Neuronal stem cell (in vitro differentiated cells): ENCODE measurements around the gene PCSK5.

ENCODE experiments used
- DNase-seq: peaks from one replicate; pipeline ENCODE4 v3.0.0-alpha.2; 2013; ENCODE audit warnings: low spot score
- H2AFZ ChIP-seq: one replicate; pipeline ENCODE4 v1.6.1; 2013; ENCODE audit warnings: mild to moderate bottlenecking, low read length, inconsistent platforms
- H2AK5ac ChIP-seq: 2 replicates; pipeline ENCODE4 v1.6.1; 2013; ENCODE audit warnings: low read depth, mild to moderate bottlenecking, inconsistent platforms, low read length, moderate library complexity, mixed read lengths
- H2BK120ac ChIP-seq: 2 replicates; pipeline ENCODE4 v1.6.1; 2013; ENCODE audit warnings: low read depth, mild to moderate bottlenecking, inconsistent platforms, low read length, moderate library complexity, mixed read lengths
- H2BK12ac ChIP-seq: one replicate; pipeline ENCODE4 v1.6.1; 2013; ENCODE audit warnings: low read length, inconsistent platforms
- H2BK15ac ChIP-seq: 2 replicates; pipeline ENCODE4 v1.6.1; 2013; ENCODE audit warnings: mild to moderate bottlenecking, low read length, inconsistent platforms, mixed read lengths
- H2BK5ac ChIP-seq: one replicate; pipeline ENCODE4 v1.6.1; 2013; ENCODE audit warnings: inconsistent platforms, mild to moderate bottlenecking, low read length, moderate library complexity
- H3K14ac ChIP-seq: one replicate; pipeline ENCODE4 v1.6.1; 2013; ENCODE audit warnings: low read length, inconsistent platforms
- H3K18ac ChIP-seq: 2 replicates; pipeline ENCODE4 v1.6.1; 2013; ENCODE audit warnings: low read length, inconsistent platforms
- H3K23ac ChIP-seq: 2 replicates; pipeline ENCODE4 v1.6.1; 2013; ENCODE audit warnings: low read depth, mild to moderate bottlenecking, mixed read lengths, low read length, inconsistent platforms; ENCODE audit not compliant: poor library complexity
- H3K27ac ChIP-seq: replicated peaks from 3 replicates; pipeline ENCODE4 v1.5.1; 2013; ENCODE audit warnings: low read length, inconsistent platforms
- H3K27me3 ChIP-seq, 3 experiments: 2 replicates each; pipeline ENCODE4 v1.6.1; 2013; ENCODE audit warnings: low read length in 3 of 3, mild to moderate bottlenecking in 2 of 3, inconsistent platforms in 1 of 3, low read depth in 1 of 3, mixed read lengths in 1 of 3, moderate library complexity in 1 of 3; ENCODE audit not compliant: control insufficient read depth in 3 of 3, insufficient read depth in 3 of 3
- H3K36me3 ChIP-seq, 2 donors: replicated peaks in 1 of 2; 2 replicates each; pipeline ENCODE4 v1.6.1; 2013; ENCODE audit warnings: low read length in 2 of 2; ENCODE audit not compliant: control insufficient read depth in 2 of 2, insufficient read depth in 2 of 2
- H3K4ac ChIP-seq: 2 replicates; pipeline ENCODE4 v1.6.1; 2013; ENCODE audit warnings: inconsistent platforms, mild to moderate bottlenecking, low read length, moderate library complexity
- H3K4me1 ChIP-seq, 2 donors: 1 replicate in 1 of 2; 2 replicates in 1 of 2; pipeline ENCODE4 v1.6.1; 2013; ENCODE audit warnings: low read length in 2 of 2, low read depth in 1 of 2; ENCODE audit not compliant: control insufficient read depth in 2 of 2, insufficient read depth in 1 of 2
- H3K4me2 ChIP-seq: one replicate; pipeline ENCODE4 v1.6.1; 2013; ENCODE audit warnings: mild to moderate bottlenecking, low read length, inconsistent platforms; ENCODE audit not compliant: insufficient read depth, poor library complexity, severe bottlenecking
- H3K4me3 ChIP-seq, 2 donors: 2 replicates each; pipeline ENCODE4 v1.5.1; 2013; ENCODE audit warnings: low read length in 2 of 2, mild to moderate bottlenecking in 2 of 2, inconsistent platforms in 1 of 2, moderate library complexity in 1 of 2
- H3K79me1 ChIP-seq: one replicate; pipeline ENCODE4 v1.6.1; 2013; ENCODE audit warnings: low read depth, mild to moderate bottlenecking, inconsistent platforms, low read length, moderate library complexity
- H3K9ac ChIP-seq: one replicate; pipeline ENCODE4 v1.6.1; 2013; ENCODE audit warnings: mild to moderate bottlenecking, low read depth, low read length, inconsistent platforms; ENCODE audit not compliant: poor library complexity
- H3K9me3 ChIP-seq, 2 donors: replicated peaks in 1 of 2; 2 replicates each; pipeline versions ENCODE3 to v1.6.1; 2013; ENCODE audit warnings: low read length in 2 of 2, mild to moderate bottlenecking in 2 of 2, inconsistent platforms in 1 of 2, low read depth in 1 of 2, mixed read lengths in 1 of 2, moderate library complexity in 1 of 2; ENCODE audit not compliant: control insufficient read depth in 2 of 2, insufficient read depth in 1 of 2
- H4K8ac ChIP-seq: one replicate; pipeline ENCODE4 v1.6.1; 2013; ENCODE audit warnings: low read depth, mild to moderate bottlenecking, inconsistent platforms, low read length, moderate library complexity
- H4K91ac ChIP-seq: one replicate; pipeline ENCODE4 v1.6.1; 2013; ENCODE audit warnings: low read length, low read depth, mild to moderate bottlenecking, inconsistent platforms; ENCODE audit not compliant: poor library complexity
- WGBS, 2 donors: extraction: QIAGEN DNeasy Blood & Tissue Kit; methylation state at CpG; one replicate each; pipeline ENCODE4 v1.1.7; 2013; ENCODE audit warnings: missing lambda C conversion rate in 2 of 2, mixed read lengths in 1 of 2; ENCODE audit not compliant: insufficient read length in 2 of 2, insufficient replicate concordance in 1 of 2; ENCODE audit errors: extremely low coverage in 2 of 2; 5-methylcytosine and 5-hydroxymethylcytosine counted together

The PCSK5 gene

GRCh38 chr9:76357555-76357954 lies 467.1 kb downstream of the PCSK5 start:
- Histone ChIP-seq H3K4me3 (no peak overlapping the region), H3K4me1 (no peaks in the 10 kb centered on the region), H3K4ac (no peak overlapping the region), H2AFZ (no peak overlapping the region), H3K27ac (no peak overlapping the region), H3K36me3 (no peaks in the 10 kb centered on the region), H4K91ac (no peak overlapping the region), H2BK120ac (no peak overlapping the region), H3K23ac (no peak overlapping the region), H3K14ac (no peak overlapping the region), H3K79me1 (no peaks in the 10 kb centered on the region), H3K9ac (no peak overlapping the region), H3K27me3 (peaks cover 0 to 4% (median 0%) of the 10 kb centered on the region in 3 experiments), H2BK5ac (no peak overlapping the region), H4K8ac (no peak overlapping the region), H2AK5ac (no peak overlapping the region), H2BK15ac (no peak overlapping the region), H2BK12ac (no peak overlapping the region), H3K9me3 (no peaks in the 10 kb centered on the region), H3K18ac (no peak overlapping the region), H3K4me2 (no peak overlapping the region)
- DNase-seq = no peak
- no CpG with 5 or more reads among the region's 1 CpG for WGBS, 2 donors

- no peak overlapping the region for H2AK5ac ChIP-seq
- DNase-seq = no peak
- peak overlapping the region; percentile 9 for H3K14ac ChIP-seq
- H3K4me2 ChIP-seq = no peak overlapping the region
- no peaks in the 10 kb centered on the region for H3K27me3 ChIP-seq
- no peak overlapping the region for H2AFZ ChIP-seq
- no peak overlapping the region for H2BK5ac ChIP-seq
- no peak overlapping the region for H4K91ac ChIP-seq
- no peak overlapping the region for H2BK120ac ChIP-seq
- H3K4me1 ChIP-seq = no peaks in the 10 kb centered on the region
- no peak overlapping the region for H3K23ac ChIP-seq
- no peak overlapping the region for H2BK15ac ChIP-seq
- no peak overlapping the region for H3K4ac ChIP-seq
- no peak overlapping the region for H3K18ac ChIP-seq
- H3K4me3 ChIP-seq = no peak overlapping the region
- H3K36me3 ChIP-seq = no peaks in the 10 kb centered on the region
- no peak overlapping the region for H3K27ac ChIP-seq
- H3K9ac ChIP-seq = no peak overlapping the region
- no peaks in the 10 kb centered on the region for H3K79me1 ChIP-seq
- no peak overlapping the region for H2BK12ac ChIP-seq
- no peak overlapping the region for H4K8ac ChIP-seq
- H3K9me3 ChIP-seq = no peaks in the 10 kb centered on the region
- WGBS, 2 donors = no CpG with 5 or more reads among the region's 10 CpGs
These were observed 468.3 kb downstream of the PCSK5 start for GRCh38 chr9:76358628-76359280.

- Histone ChIP-seq H4K91ac (no peak overlapping the region), H4K8ac (no peak overlapping the region), H3K4me2 (no peak overlapping the region), H2AK5ac (no peak overlapping the region), H3K9ac (no peak overlapping the region), H2AFZ (no peak overlapping the region), H3K23ac (no peak overlapping the region), H3K79me1 (no peaks in the 10 kb centered on the region), H3K27me3 (no peaks in the 10 kb centered on the region), H3K27ac (no peak overlapping the region), H3K9me3 (no peaks in the 10 kb centered on the region), H2BK120ac (no peak overlapping the region), H3K4ac (no peak overlapping the region), H2BK15ac (no peak overlapping the region), H3K14ac (no peak overlapping the region), H3K36me3 (no peaks in the 10 kb centered on the region), H2BK12ac (no peak overlapping the region), H3K18ac (no peak overlapping the region), H3K4me1 (no peaks in the 10 kb centered on the region), H2BK5ac (no peak overlapping the region), H3K4me3 (no peak overlapping the region)
- no CpG with 5 or more reads among the region's 4 CpGs for WGBS, 2 donors
- no peak for DNase-seq
These were observed 468.9 kb downstream of the PCSK5 start for GRCh38 chr9:76359365-76359764.

- H3K27me3 ChIP-seq = no peaks in the 10 kb centered on the region
These were observed 469.3 kb downstream of the PCSK5 start for GRCh38 chr9:76359766-76360165.

More at GRCh38 chr9:76359766-76360165, 469.3 kb downstream of the PCSK5 start:
- Histone ChIP-seq H3K9ac (no peak overlapping the region), H3K79me1 (no peaks in the 10 kb centered on the region), H2AFZ (no peak overlapping the region), H3K36me3 (no peaks in the 10 kb centered on the region), H3K4me3 (no peak overlapping the region), H3K27ac (no peak overlapping the region), H2AK5ac (no peak overlapping the region), H2BK15ac (no peak overlapping the region), H4K91ac (no peak overlapping the region), H2BK120ac (no peak overlapping the region), H3K18ac (no peak overlapping the region), H2BK12ac (no peak overlapping the region), H4K8ac (no peak overlapping the region), H3K4ac (no peak overlapping the region), H3K14ac (no peak overlapping the region), H2BK5ac (no peak overlapping the region), H3K9me3 (no peaks in the 10 kb centered on the region), H3K23ac (no peak overlapping the region), H3K4me1 (no peaks in the 10 kb centered on the region), H3K4me2 (no peak overlapping the region)
- DNase-seq = no peak
- WGBS, 2 donors = no CpG with 5 or more reads among the region's 2 CpGs
